Measurements from ENCODE around the gene TAF5L.
"Not testable (repeated sequence)": the region's sequence is repeated elsewhere in the genome, so short reads cannot be mapped to it uniquely, and the experiment has no call there.

TAF5L gene

DNA sequence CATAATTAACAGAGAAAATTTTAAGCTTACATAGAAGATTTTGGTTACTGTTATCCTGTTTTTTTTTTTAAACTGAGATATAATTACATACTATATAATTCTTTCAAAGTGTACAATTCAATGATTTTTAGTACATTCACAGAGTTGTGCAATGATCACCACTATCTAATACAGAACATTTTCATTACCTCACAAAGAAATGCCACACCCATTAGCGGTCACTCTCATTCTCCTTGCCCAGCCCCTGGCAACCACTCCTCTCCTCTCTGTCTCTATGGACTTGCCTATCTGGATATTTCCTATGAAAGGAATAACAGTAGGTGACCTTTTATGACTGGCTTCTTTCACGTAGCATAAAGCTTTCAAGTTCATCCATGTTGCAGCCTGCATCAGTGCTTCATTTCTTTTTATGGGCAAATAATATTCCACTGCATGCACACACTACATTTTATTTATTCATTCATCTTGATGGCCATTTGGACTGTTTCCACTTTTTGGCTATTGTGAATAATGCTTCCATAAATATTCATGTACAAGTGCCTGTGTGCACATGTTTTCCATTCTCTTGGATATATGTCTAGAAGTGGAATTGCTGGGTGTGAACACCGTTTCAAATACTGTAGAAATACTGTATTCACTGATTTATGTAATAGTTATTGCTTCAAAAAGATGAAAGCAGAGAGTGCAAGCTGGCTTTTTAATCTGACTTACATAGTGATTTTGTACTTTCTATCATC lies 26.5 kb downstream of the TAF5L start:
- DNase-seq = no peak

DNA sequence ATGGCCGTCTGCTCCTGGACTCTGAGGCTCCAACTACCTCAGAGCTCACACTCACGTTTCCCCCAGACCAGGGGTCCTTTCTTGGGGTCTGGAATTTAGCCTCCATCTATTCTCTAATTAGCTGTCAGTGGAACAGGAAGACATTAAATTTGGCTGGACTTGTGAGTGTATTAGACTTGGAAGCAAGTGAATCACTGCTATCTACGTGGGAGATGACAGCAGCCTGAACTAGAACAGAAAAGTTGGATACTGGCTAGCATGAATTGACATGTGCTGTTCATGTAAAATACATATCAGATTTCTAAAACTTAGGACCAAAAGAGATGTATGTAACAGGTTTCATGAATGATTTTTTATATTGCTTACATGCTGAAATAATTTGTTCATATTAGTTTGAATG lies 28.0 kb downstream of the TAF5L start:
- DNase-seq = no peak

DNA sequence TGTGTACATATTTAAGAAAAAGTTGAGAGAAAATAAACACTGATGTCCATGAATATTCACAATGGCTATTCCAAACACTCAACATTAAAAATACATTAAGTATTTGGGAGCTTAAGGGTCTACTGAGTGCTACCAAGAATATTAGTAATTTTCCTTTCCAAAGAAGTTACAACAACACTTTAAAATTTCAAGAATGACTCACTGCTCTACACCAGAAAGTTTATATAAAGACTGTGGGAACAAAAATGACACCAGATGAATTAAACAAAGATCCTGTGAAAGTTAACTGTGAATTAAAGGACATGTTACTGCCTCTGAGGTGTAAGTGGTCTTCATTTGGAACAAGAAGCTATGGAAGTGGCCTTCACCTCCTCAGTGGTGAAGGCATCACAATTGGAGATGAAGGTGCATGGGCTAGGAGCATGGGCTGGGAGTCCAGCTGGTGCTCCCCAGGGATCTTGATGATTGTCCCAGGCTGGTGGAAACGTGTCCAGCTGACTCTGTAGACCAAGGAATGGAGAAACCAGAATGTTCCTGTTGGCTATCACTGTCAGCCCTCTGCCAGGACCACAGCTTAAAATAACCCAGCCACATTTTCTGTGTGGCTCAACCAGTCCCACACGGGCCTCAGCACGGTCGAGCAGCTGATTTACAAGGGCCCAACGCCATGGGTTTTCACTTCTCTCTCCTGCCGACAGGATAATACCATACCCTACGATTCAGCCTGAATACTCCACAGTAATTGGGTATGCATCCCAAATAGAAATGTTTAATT lies 28.8 kb downstream of the TAF5L start:
- no peak for DNase-seq

DNA sequence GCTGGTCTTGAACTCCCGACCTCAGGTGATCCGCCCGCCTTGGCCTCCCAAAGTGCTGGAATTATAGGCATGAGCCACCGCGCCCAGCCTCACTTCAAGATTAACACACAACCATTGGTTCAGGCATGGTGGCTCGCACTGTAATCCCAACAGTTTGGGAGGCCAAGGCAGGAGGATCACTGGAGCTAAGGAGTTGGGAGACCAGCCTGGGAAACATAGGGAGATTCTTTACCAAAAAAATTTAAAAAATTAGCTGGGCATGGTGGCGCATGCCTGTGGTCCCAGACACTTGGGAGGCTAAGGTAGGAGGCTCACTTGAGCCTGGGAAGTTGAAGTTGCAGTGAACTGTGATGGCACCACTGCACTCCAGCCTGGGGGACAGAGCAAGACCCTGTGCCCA lies 30.0 kb downstream of the TAF5L start:
- not testable (repeated sequence) for DNase-seq

DNA sequence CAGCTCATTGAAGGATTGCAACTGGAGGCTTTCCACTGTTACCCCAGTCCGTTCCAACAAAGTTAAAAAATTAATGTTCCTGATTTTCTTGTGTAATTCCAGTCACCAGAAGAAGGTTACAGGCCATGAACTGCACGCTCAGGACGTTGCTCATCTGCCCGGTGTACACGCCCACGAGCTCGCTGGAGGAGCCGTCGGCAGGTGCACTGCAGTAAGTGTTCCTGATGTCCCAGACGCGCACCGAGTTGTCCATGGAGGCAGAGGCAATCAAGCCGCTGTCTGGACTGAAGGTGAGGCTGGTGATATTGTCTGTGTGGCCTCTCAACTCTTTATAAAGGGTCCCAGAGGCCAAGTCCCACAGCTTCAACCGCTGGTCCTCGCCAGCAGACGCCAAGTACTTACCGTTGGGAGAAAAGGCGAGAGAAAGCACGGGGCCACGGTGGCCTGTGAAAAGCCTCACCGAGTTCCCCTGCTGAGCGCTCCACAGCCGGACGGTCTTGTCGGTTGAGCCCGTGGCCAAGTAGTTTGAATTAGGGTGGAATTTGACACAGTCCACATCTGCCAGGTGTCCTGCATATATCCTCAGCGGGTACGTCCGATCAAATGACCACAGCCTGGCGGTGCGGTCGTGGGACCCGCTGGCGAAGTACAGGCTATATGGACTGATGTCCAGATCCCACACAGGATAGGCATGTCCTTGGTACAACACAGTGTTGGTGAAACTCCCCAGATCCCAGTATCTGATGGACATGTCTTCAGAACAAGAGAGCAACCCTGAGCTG lies 31.5 kb downstream of the TAF5L start:
- no peak for DNase-seq

DNA sequence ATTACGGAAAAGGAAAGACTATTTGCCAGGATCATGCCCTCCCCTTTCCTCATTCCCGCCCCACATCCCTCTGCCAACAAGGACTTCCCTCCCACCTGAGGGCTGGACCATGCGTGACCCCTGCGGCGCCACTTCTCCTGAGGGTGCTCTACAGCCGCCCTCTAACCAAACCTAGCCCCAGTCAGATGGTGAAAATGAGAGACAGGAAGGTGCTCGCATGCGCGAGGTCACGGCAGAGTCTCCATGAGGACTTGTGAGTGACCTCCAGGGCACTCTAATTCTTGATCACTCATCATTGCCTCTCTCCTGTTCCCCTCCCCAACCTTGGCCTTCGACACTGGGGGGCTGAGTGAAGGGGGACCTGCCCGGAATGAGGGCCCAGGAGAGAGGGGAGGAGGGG lies 32.1 kb downstream of the TAF5L start:
- no peak for DNase-seq

DNA sequence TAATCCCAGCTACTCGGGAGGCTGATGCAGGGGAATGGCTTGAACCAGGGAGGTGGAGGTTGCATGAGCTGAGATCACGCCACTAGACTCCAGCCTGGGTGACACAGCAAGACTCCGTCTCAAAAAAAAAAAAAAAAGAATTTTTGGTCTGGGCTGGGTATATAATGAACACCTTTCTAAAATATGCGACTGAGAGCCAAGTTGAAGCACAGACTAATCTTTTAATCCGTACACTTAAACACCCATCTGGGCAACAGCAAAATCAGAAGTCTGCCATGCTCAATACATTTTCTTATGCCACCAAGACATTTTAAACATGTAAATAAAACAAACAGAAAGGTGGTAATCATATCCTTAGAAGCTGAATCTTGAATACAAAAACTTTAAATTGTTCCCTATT lies 35.8 kb downstream of the TAF5L start:
- no peak for DNase-seq

DNA sequence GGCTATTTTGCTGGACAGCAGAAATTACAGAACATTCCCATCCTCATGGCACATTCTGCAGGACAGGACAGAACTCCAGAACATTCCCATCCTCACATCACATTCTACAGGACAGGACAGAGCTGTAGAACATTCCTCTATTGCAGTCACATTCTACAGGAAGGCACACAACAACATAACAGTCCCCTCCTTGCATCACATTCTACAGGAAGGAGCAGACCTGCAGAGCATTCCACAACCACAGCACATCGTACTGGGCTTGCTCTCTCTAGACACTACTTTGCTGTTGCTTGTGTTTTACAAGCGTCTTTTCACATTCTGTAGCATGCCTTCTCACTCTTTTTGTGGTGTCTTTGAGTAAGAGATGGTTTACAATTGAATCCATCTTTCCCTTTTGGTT lies 40.6 kb downstream of the TAF5L start:
- no peak for DNase-seq

DNA sequence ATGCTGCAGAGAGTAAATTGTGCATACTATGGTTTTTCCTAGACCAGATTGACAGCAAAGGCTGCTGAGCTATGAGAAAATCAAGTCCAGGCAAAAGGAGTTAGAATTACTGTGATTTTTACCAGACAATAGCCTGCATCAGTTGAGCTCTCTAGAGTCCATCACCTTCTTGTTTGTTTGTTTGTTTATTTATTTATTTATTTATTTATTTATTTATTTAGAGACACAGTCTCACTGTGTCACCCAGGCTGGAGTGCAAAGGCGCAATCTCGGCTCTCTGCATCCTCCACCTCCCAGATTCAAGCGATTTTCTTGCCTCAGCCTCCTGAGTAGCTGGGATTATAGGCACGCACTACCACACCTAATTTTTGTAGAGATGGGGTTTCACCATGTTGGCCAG lies 43.2 kb downstream of the TAF5L start:
- DNase-seq = no peak

DNA sequence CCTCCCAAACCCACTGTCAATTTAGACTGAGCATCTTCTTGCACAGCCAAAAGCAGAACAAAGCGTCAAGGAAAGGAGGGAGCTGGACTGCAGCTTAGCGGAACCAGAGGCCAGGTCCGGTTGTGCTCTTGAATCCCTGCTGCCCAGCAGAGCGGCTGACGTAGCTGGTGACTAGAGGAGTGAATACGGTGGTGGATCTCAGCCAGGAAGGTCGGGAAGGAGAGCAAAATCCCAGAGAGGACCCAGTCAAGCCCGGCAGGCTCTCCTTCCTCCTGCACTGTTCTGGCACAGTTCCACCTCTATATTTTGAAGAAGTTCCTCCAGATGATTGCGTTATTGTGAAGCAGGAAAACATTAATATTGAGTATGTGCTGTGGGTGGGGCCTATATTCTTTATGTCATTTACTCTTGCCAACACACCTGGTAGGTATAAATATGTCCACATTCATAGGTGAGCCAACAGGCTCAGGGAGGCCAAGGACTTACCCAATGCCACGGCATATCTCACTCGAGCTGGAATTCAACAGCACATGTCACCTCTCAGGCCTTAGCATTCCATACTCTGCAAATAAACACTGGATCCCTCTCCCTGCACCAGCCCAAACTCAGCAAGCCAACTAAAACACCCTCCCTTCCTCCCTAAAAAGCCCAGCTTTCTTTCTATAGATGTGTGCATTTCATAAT lies 43.8 kb downstream of the TAF5L start:
- no peak for DNase-seq

DNA sequence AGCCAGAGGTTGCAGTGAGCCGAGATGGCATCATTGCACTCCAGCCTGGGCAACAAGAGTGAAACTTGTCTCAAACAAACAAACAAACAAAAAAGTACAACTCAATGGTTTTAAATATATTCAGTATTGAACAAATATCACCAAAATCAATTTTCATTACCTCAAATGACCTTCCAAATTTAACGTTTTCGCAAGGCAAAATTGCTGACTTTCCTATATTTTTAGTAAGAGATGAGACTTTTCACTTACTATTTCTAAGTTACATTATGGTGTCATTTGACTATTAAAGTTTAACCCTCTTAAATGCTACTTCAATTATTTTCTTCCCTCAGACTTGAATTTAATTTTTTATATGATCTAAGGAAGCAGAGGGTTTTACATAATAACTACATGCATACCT lies 44.4 kb downstream of the TAF5L start:
- no peak for DNase-seq

DNA sequence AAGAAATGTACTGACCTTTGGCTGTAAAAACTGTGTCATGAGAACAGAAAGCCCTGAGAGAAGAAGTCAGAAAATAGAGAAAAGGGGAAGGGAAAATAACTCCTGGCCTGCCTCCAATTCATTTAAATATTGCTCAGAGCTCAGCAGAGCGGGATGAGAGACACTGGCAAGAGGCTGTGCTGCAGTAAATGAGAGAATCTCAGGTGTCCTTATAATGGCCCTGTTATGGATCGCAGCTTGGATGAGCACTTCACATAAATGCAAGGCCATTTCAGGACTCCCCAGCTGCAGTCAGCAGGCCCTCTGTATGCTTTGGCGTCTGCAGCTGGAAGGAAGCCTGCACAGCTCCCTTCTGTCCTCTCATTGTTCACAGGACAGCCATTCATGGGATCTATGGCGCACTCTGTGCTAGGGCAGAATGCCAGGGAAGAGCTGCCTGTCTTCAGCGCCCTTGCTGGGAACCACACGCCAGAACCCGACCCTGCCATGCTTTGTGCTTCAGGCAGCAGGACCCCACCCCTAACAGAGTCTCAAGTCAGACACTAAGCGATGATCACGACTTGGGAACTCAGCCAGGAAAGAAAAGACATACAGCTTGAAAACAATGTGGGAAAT lies 46.8 kb downstream of the TAF5L start:
- DNase-seq = peak; percentile 39

DNA sequence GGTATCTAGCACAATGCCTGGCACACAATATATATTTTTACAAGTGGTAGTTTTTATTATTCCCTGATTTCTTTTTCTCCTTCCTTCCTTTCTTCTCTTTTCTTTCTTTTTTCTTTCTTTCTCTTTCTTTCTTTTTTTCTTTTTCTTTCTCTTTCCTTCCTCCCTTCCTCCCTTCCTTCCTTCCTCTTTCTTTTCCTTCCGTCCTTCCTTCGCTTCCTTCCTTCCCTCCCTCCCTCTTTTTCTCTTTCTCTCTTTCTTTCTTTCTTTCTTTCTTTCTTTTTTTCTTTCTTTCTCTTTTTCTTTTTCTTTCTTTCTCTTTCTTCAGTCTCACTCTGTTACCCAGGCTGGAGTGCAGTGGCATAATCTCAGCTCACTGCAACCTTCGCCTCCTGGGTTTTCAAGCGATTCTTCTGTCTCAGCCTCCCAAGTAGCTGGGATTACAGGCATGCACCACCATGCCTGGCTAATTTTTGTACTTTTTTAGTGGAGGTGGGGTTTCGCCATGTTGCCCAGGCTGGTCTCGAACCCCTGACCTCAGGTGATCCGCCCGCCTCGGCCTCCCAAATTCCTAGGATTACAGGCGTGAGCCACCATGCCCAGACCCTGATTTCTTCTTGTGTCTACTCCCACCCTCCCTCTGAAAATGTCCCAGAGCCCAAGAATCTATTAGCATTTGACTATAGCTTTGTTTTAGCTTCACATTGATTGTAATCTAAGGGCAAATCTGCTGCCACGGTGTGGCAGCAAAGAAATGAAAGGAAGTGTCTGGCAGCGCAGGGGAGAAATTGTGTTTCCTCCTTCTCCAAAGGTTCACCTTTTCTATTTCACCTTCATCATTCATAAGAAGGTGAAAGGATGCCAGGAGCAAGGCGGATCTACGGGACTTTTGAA lies 47.5 kb downstream of the TAF5L start:
- no peak for DNase-seq

DNA sequence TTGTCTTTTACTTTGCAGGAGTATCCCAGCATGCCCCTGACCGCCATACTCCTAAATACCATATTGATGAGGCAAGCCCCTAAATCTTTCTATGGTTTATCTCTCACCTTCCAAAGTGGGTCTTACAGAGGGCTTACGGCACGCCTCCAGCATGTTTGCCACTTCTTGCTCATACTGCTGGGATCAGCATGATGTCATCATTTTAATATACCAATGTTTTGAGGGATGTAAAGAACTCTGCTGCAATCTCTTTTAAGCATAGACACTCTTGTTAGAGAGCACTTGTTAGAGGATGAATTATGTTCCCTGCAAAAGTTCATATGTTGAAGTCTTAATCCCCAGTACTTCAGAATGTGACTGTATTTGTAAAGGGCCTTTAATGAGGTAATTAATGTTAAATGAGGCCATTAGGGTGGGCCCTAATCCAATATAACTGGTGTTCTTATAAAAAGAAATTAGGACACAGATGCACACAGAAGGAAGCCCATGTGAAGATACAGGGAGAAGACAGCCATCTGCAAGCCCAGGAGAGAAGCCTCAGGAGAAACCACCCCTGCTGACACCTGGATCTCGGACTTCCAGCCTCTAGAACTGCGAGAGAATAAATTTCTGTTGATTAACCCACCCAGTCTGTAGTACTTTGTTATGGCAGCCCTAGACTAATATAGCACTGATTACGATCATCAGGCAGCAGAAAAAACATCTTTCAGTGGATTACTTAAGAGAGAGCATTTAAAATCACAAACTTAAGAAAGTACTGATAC lies 51.1 kb downstream of the TAF5L start:
- DNase-seq = no peak

DNA sequence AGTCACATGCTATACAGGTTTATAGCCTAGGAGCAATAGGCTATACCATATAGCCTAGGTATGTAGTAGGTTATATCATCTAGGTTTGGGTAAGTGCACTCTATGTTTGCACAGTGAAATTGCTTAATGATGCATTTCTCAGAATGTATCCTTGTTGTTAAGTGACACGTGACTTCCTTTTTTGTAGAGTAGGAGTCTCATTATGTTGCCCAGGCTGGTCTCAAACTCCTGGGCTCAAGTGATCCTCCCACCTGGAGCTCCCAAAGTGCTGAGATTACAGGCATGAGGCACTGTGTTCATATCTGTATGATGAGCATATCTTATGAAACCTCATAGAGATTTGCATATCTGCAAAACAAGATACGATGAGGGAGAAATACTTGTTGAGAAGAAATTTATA lies 53.6 kb downstream of the TAF5L start:
- no peak for DNase-seq

DNA sequence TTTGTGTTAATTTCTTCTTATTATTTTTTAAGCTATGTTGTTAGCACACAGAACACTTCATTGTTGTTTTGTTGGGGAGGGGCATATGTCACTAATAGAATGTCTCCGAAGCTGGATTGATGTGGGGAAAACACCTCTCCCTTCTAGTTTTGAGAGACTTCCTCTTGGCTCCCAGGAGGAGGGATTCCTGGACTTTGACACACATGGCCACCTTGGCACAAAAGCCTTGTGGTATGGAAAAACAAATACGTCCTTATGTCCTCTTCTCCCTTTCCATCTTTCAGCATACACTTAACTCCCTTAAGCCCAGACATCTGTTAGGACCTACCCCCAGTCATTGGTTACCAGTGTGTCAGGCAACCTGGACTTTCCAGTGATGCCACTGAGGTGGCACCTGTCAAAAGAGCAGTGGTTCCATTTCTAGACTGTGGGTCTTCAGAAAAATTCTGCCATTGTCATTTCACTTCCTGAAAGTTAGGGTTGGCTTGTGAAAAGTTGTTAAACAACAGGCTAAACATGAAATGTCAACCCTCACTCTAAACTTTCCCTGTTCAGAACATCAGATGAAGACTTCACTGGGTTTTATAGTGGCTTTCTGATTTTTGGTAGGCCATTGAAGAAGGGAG lies 54.9 kb downstream of the TAF5L start:
- DNase-seq = no peak

DNA sequence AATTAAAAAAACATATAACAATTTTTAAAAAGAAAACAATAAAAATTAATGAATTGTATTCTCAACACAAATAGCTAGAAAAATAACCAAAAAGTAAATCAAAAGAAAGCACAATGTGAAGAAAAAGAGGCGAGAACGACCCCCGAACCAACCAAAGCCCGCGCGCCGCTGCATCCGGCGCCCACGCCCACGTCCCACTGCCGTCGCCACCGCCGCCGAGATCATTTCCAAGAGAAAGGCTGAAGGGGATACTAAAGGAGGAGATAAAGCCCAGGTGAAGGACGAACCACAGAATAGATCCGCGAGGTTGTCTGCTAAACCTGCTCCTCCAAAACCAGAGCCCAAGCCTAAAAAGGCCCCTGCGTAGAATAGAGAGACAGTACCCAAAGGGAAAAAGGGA lies 55.6 kb downstream of the TAF5L start:
- no peak for DNase-seq

DNA sequence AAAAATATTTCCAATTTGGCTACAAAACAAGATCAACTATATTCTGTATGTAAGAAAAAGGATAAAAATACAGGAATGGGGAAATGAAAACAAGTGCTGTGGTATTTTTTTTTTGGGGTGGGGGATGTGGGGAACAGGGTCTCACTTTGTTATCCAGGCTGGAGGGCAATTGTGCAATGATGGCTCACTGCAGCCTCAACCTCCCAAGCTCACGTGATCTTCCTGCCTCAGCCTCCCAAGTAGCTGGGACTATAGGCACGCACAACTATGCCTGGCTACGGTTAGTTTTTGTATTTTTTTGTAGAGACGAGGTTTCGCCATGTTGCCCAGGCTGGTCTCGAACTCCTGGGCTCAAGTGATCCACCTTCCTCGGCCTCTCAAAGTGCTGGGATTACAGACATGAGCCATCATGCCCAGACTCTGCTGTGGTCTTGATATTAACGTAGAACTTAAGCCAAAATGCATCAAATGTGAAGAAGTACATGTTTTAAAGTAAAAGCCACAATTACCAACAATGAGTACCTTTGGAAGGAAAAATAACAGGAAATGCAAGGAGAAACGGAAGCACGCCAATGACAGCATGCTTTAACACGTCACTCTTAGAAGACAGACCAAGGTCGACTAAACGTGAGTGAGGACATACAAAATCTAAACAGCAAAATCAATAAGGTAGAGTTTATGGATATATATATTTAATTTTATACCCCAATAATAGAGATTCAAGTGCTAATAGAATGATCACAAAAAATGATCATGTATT lies 58.6 kb downstream of the TAF5L start:
- DNase-seq = no peak

DNA sequence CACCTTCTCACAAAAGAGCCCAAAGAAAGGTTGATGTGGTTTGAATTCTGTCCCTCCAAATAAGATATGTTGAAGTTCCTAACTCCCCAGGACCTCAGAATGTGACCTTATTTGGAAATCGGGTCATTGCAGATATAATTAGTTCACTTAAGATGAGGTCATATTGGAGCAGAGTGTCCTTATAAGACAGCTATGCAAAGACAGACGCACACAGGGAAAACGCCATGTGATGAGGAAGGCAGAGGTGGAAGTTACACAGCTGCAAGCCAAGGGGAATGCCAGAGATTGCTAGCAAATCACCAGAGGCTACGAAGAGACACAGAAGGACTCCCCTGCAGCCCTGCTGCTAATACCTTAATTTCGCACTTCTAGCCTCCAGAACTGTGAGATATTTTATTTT lies 62.2 kb downstream of the TAF5L start:
- no peak for DNase-seq

DNA sequence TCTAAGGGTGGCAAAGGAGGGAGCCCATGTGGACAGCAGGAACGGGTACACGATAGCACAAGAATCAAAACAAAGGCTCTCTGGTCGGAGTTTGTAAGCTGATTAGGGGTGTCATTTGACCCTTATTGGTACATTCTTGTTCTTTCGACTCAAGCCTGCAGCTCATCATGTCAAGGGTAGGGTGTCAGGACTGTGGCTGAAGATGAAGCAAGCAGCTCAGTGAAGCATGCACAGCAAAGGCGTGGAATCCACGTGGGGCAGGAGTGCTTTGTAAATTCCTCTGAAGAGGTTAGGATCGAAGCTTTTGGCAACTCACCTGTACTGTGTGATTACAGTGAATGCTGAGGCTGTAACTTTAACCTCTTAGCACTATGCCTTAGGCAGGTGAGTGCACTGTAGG lies 62.7 kb downstream of the TAF5L start:
- no peak for DNase-seq

All from GF-D8 (cell line).